Suppressor macrophage (primary cell): ENCODE measurements around the gene ME2.
"Not testable (repeated sequence)": the region's sequence is repeated elsewhere in the genome, so short reads cannot be mapped to it uniquely, and the experiment has no call there.

ENCODE experiments used
- DNase-seq, 4 experiments: peaks; one replicate each; pipeline ENCODE4 v3.0.0-alpha.2; 2020 to 2022

Gene ME2

GRCh38 chr18:50926521-50926920 lies 47.6 kb downstream of the ME2 start:
- no peak for DNase-seq

- DNase-seq = no peak
Observed at GRCh38 chr18:50928551-50928950, 49.6 kb downstream of the ME2 start.

- no peak for DNase-seq
Observed at GRCh38 chr18:50933684-50934083, 54.8 kb downstream of the ME2 start.

- no peak for DNase-seq
Observed at GRCh38 chr18:50934545-50935211, 55.8 kb downstream of the ME2 start.

GRCh38 chr18:50935493-50936191 lies 56.7 kb downstream of the ME2 start:
- no peak for DNase-seq

GRCh38 chr18:50937183-50937582 lies 58.3 kb downstream of the ME2 start:
- peak in 3 of 4 experiments; percentile 8 to 41 (median 28) for DNase-seq

- DNase-seq = no peak
Observed at GRCh38 chr18:50938912-50939311, 60.0 kb downstream of the ME2 start.

GRCh38 chr18:50944245-50944932 lies 65.5 kb downstream of the ME2 start:
- DNase-seq = peak; percentile 68 to 87 (median 80)

- not testable (repeated sequence) for DNase-seq
Observed at GRCh38 chr18:50945918-50946317, 67.0 kb downstream of the ME2 start.

GRCh38 chr18:50947899-50948298 lies 69.0 kb downstream of the ME2 start:
- DNase-seq = peak in 1 of 4 experiments; percentile 22

GRCh38 chr18:50949185-50949584 lies 70.3 kb downstream of the ME2 start:
- no peak for DNase-seq

- no peak for DNase-seq
Observed at GRCh38 chr18:50950626-50951025, 71.7 kb downstream of the ME2 start.

- DNase-seq = no peak
Observed at GRCh38 chr18:50953822-50954221, 74.9 kb downstream of the ME2 start.

- no peak for DNase-seq
Observed at GRCh38 chr18:50955253-50955652, 76.3 kb downstream of the ME2 start.

GRCh38 chr18:50956116-50956515 lies 77.2 kb downstream of the ME2 start:
- DNase-seq = no peak

GRCh38 chr18:50961974-50962373 lies 83.1 kb downstream of the ME2 start:
- DNase-seq = peak in 1 of 4 experiments; percentile 13

- peak; percentile 86 to 95 (median 90) for DNase-seq
Observed at GRCh38 chr18:50967714-50968661, 89.1 kb downstream of the ME2 start, which contains the start of gene ELAC1. TSS of gene ELAC1 (plus strand) at chr18:50968040. CDS start at chr18:50974405, 6,365 bp downstream.

- DNase-seq = no peak
Observed at GRCh38 chr18:50969448-50969847, 90.5 kb downstream of the ME2 start.

GRCh38 chr18:50970006-50970405 lies 91.1 kb downstream of the ME2 start:
- no peak for DNase-seq

GRCh38 chr18:50972404-50972803 lies 93.5 kb downstream of the ME2 start:
- peak; percentile 24 to 49 (median 30) for DNase-seq

- DNase-seq = peak; percentile 59 to 86 (median 72)
Observed at GRCh38 chr18:50973367-50974126, 94.6 kb downstream of the ME2 start.
